GM18507 (cell line): ENCODE results near the gene PRKCB.
"Not testable (repeated sequence)": the region's sequence is repeated elsewhere in the genome, so short reads cannot be mapped to it uniquely, and the experiment has no call there.

Experiments used
- DNase-seq: peaks from one replicate; pipeline ENCODE4 v3.0.0; 2011; ENCODE audit warnings: low read depth; ENCODE audit not compliant: insufficient read length; ENCODE audit errors: extremely low spot score
- FAIRE-seq: peaks from 2 replicates; lab custom pipeline; 2011; peaks lifted over from hg19 to GRCh38; lab: Jason Lieb, UNC

Gene PRKCB

GRCh38 chr16:24013864-24014645, 178.3 kb downstream of the PRKCB start:
- DNase-seq: peak; percentile 77

GRCh38 chr16:24014955-24015354, 179.2 kb downstream of the PRKCB start:
- DNase-seq, FAIRE-seq: not testable (repeated sequence)

More at GRCh38 chr16:24013864-24014645, 178.3 kb downstream of the PRKCB start:
- FAIRE-seq: peak; percentile 98

- FAIRE-seq (no peak), DNase-seq (no peak)
Observed at GRCh38 chr16:24015923-24016322, 180.1 kb downstream of the PRKCB start.

GRCh38 chr16:24018485-24018884, 182.7 kb downstream of the PRKCB start:
- no peak for FAIRE-seq
- no peak for DNase-seq

- no peak for FAIRE-seq
Observed at GRCh38 chr16:24022797-24023196, 187.0 kb downstream of the PRKCB start.

GRCh38 chr16:24023621-24024020, 187.8 kb downstream of the PRKCB start:
- DNase-seq: no peak
- no peak for FAIRE-seq

More at GRCh38 chr16:24022797-24023196, 187.0 kb downstream of the PRKCB start:
- DNase-seq: no peak

- DNase-seq (no peak), FAIRE-seq (no peak)
Observed at GRCh38 chr16:24024971-24025370, 189.2 kb downstream of the PRKCB start.

- FAIRE-seq: no peak
- DNase-seq: no peak
Observed at GRCh38 chr16:24027466-24027865, 191.7 kb downstream of the PRKCB start.

GRCh38 chr16:24029841-24030240, 194.1 kb downstream of the PRKCB start:
- not testable (repeated sequence) for DNase-seq, FAIRE-seq

GRCh38 chr16:24035127-24035842, 199.5 kb downstream of the PRKCB start:
- no peak for FAIRE-seq
- DNase-seq: no peak

GRCh38 chr16:24036038-24036543, 200.3 kb downstream of the PRKCB start:
- DNase-seq: no peak
- no peak for FAIRE-seq

GRCh38 chr16:24036614-24037013, 200.8 kb downstream of the PRKCB start:
- FAIRE-seq (peak; percentile 85), DNase-seq (peak; percentile 44)

GRCh38 chr16:24037335-24037734, 201.6 kb downstream of the PRKCB start:
- DNase-seq (no peak), FAIRE-seq (no peak)

GRCh38 chr16:24041834-24042631, 206.2 kb downstream of the PRKCB start:
- peak; percentile 75 for DNase-seq
- FAIRE-seq: peak; percentile 79

GRCh38 chr16:24044467-24044866, 208.7 kb downstream of the PRKCB start:
- FAIRE-seq: no peak
- DNase-seq: no peak

- DNase-seq: no peak
- no peak for FAIRE-seq
Observed at GRCh38 chr16:24045641-24046040, 209.9 kb downstream of the PRKCB start.

- no peak for FAIRE-seq
- no peak for DNase-seq
Observed at GRCh38 chr16:24046442-24046841, 210.7 kb downstream of the PRKCB start.

- DNase-seq (no peak), FAIRE-seq (no peak)
Observed at GRCh38 chr16:24049113-24049512, 213.3 kb downstream of the PRKCB start.

GRCh38 chr16:24051125-24051524, 215.3 kb downstream of the PRKCB start:
- DNase-seq: no peak
- FAIRE-seq: no peak
